ENCODE results near the gene NDUFB8.

The NDUFB8 gene

GRCh38 chr10:100544950-100545349, 15.3 kb upstream of the NDUFB8 start:
- no peak overlapping the region for H3K27ac ChIP-seq
- no peak for DNase-seq (ENCODE audit: low spot score)
- H3K4me3 ChIP-seq = no peak overlapping the region
- no peak for TF ChIP-seq CTCF (IDR thresholded peaks at IDR 0.05)

- no peak for TF ChIP-seq CTCF (IDR thresholded peaks at IDR 0.05)
- DNase-seq (ENCODE audit: low spot score) = no peak
- Histone ChIP-seq H3K27ac (no peak overlapping the region), H3K4me3 (no peak overlapping the region)
These were observed 7.8 kb upstream of the NDUFB8 start for GRCh38 chr10:100537475-100537874.

GRCh38 chr10:100535715-100536353, 6.2 kb upstream of the NDUFB8 start, which contains the start of gene HIF1AN:
TSS of gene HIF1AN (plus strand) at chr10:100535943. CDS start at chr10:100535959, 16 bp downstream.
- Histone ChIP-seq H3K4me3 (peak within 1 kb of the TSS; percentile 84), H3K27ac (peak within 1 kb of the TSS; percentile 63 to 81)
- DNase-seq (ENCODE audit: low spot score) = peak; percentile 88
- peak; percentile 81 for TF ChIP-seq CTCF (IDR thresholded peaks at IDR 0.05)

GRCh38 chr10:100535338-100535714, 5.7 kb upstream of the NDUFB8 start:
- TF ChIP-seq CTCF (IDR thresholded peaks at IDR 0.05) = no peak
- Histone ChIP-seq H3K4me3 (peak overlapping the region; percentile 84), H3K27ac (peak overlapping the region; percentile 63 to 66)
- DNase-seq (ENCODE audit: low spot score) = no peak

GRCh38 chr10:100534726-100535125, 5.1 kb upstream of the NDUFB8 start:
- Histone ChIP-seq H3K27ac (peak overlapping the region in 1 of 2 donors; percentile 66), H3K4me3 (peak overlapping the region; percentile 84)
- TF ChIP-seq CTCF (IDR thresholded peaks at IDR 0.05) = no peak
- DNase-seq (ENCODE audit: low spot score) = no peak

- Histone ChIP-seq H3K4me3 (no peak overlapping the region), H3K27ac (no peak overlapping the region)
- DNase-seq (ENCODE audit: low spot score) = no peak
- no peak for TF ChIP-seq CTCF (IDR thresholded peaks at IDR 0.05)
These were observed 2.1 kb upstream of the NDUFB8 start for GRCh38 chr10:100531761-100532160.

- no peak for DNase-seq (ENCODE audit: low spot score)
- H3K4me3 ChIP-seq = peak overlapping the region; percentile 97
- H3K27ac ChIP-seq = peak overlapping the region; percentile 58 to 91
- no peak for TF ChIP-seq CTCF (IDR thresholded peaks at IDR 0.05)
These were observed 673 bp downstream of the NDUFB8 start for GRCh38 chr10:100528921-100529474.

All from coronary artery (tissue), 2 donors.